H1 (cell line): ENCODE data around the gene OR13A1. TPM values are rescaled to one million over a fixed set of nuclear protein-coding genes. Genes with fewer than 3 reads are reported as not detected.

Experiments used
- CTCF ChIA-PET: fragments of 300-600 bp; sonication (Branson Sonifier 250); formaldehyde crosslinking; loops from one replicate; lab custom pipeline; 2021; ENCODE audit not compliant: partially characterized antibody; lab: Charles Lee
- POLR2A ChIA-PET: fragments of 300-600 bp; sonication (Branson Sonifier 250); formaldehyde crosslinking; loops from one replicate; lab custom pipeline; 2021; ENCODE audit warnings: inconsistent platforms; ENCODE audit not compliant: partially characterized antibody; lab: Charles Lee
- DNase-seq, 2 experiments: peaks; one replicate each; pipeline versions ENCODE4 v3.0.0 to v3.0.0-alpha.2; 2010 to 2022; ENCODE audit warnings: low spot score in 2 of 2, low read depth in 1 of 2, mixed read lengths in 1 of 2
- FAIRE-seq: peaks from 2 replicates; lab custom pipeline; 2011; peaks lifted over from hg19 to GRCh38; lab: Jason Lieb, UNC
- H2AFZ ChIP-seq: 2 replicates; pipeline ENCODE4 v1.8.1; 2012; ENCODE audit warnings: low read length, inconsistent platforms
- H2AK5ac ChIP-seq: 2 replicates; pipeline ENCODE4 v1.6.1; 2013; ENCODE audit warnings: low read depth, low read length
- H2BK120ac ChIP-seq: replicated peaks from 2 replicates; pipeline ENCODE3; 2013; ENCODE audit warnings: low read depth, low read length, inconsistent platforms
- H2BK12ac ChIP-seq: 2 replicates; pipeline ENCODE4 v1.6.1; 2013; ENCODE audit warnings: low read depth, low read length
- H2BK15ac ChIP-seq: 2 replicates; pipeline ENCODE4 v1.6.1; 2013; ENCODE audit warnings: low read length
- H2BK20ac ChIP-seq: 2 replicates; pipeline ENCODE4 v1.6.1; 2013; ENCODE audit warnings: low read length
- H2BK5ac ChIP-seq: 2 replicates; pipeline ENCODE4 v1.6.1; 2013; ENCODE audit warnings: low read depth, low read length
- H3K14ac ChIP-seq: 2 replicates; pipeline ENCODE4 v1.6.1; 2013; ENCODE audit warnings: inconsistent platforms; ENCODE audit not compliant: insufficient read length
- H3K18ac ChIP-seq: 2 replicates; pipeline ENCODE4 v1.6.1; 2013; ENCODE audit warnings: low read length; ENCODE audit errors: extremely low read depth
- H3K23ac ChIP-seq: 2 replicates; pipeline ENCODE4 v1.6.1; 2013; ENCODE audit warnings: inconsistent platforms; ENCODE audit not compliant: insufficient read length
- H3K23me2 ChIP-seq: 2 replicates; pipeline ENCODE4 v1.6.1; 2013; ENCODE audit warnings: low read depth, low read length
- H3K27ac ChIP-seq: 2 replicates; pipeline ENCODE4 v1.6.1; 2011; ENCODE audit warnings: low read depth, low read length, inconsistent platforms
- H3K27me3 ChIP-seq, 4 experiments: replicated peaks in 1 of 4; 1 replicate in 1 of 4; 2 replicates in 3 of 4; pipeline versions ENCODE4 v1.6.1 to v1.8.1; 2011 to 2013; ENCODE audit warnings: low read length in 3 of 4, mild to moderate bottlenecking in 3 of 4, inconsistent platforms in 2 of 4, mixed read lengths in 2 of 4, moderate library complexity in 1 of 4; ENCODE audit not compliant: control insufficient read depth in 3 of 4, insufficient read depth in 3 of 4; ENCODE audit errors: extremely low read depth in 1 of 4
- H3K36me3 ChIP-seq, 4 experiments: 2 replicates each; pipeline versions ENCODE4 v1.6.1 to v1.8.1; 2011 to 2013; ENCODE audit warnings: mild to moderate bottlenecking in 4 of 4, low read length in 3 of 4, moderate library complexity in 2 of 4, control low read depth in 1 of 4, inconsistent platforms in 1 of 4; ENCODE audit not compliant: insufficient read depth in 4 of 4, control insufficient read depth in 2 of 4
- H3K4ac ChIP-seq: replicated peaks from 2 replicates; pipeline ENCODE3; 2013; ENCODE audit warnings: low read length, low read depth, mixed read lengths, inconsistent platforms; ENCODE audit not compliant: insufficient read length
- H3K4me1 ChIP-seq, 4 experiments: replicated peaks in 1 of 4; 1 replicate in 1 of 4; 2 replicates in 3 of 4; pipeline versions ENCODE4 v1.6.1 to v1.8.1; 2011 to 2013; ENCODE audit warnings: low read length in 3 of 4, inconsistent platforms in 2 of 4, mixed read lengths in 1 of 4; ENCODE audit not compliant: insufficient read depth in 4 of 4, control insufficient read depth in 3 of 4
- H3K4me2 ChIP-seq, 2 experiments: 2 replicates each; pipeline versions ENCODE4 v1.6.1 to v1.8.1; 2011 to 2013; ENCODE audit warnings: low read depth in 2 of 2, low read length in 2 of 2, control low read depth in 1 of 2, inconsistent platforms in 1 of 2, mild to moderate bottlenecking in 1 of 2; ENCODE audit not compliant: insufficient read depth in 1 of 2
- H3K4me3 ChIP-seq, 4 experiments: fragments of 200-600, 300-600 bp in 1 of 4; sonication (generic), shearing (Covaris generic), sonication (Bioruptor Twin) in 1 of 4; 2 replicates each; pipeline versions ENCODE4 v1.5.1 to v1.8.1; 2011 to 2016; ENCODE audit warnings: low read length in 4 of 4, low read depth in 3 of 4, control low read depth in 2 of 4, inconsistent platforms in 2 of 4, mild to moderate bottlenecking in 2 of 4, mixed read lengths in 1 of 4, moderate library complexity in 1 of 4; ENCODE audit not compliant: insufficient read depth in 2 of 4; ENCODE audit errors: extremely low read depth in 1 of 4
- H3K56ac ChIP-seq: replicated peaks from 2 replicates; pipeline ENCODE3; 2013; ENCODE audit warnings: low read depth, mild to moderate bottlenecking, mixed read lengths, low read length, inconsistent platforms; ENCODE audit not compliant: insufficient read length
- H3K79me1 ChIP-seq: 2 replicates; pipeline ENCODE4 v1.6.1; 2013; ENCODE audit warnings: low read depth, low read length, control low read depth
- H3K79me2 ChIP-seq, 2 experiments: 2 replicates each; pipeline versions ENCODE4 v1.6.1 to v1.8.1; 2012 to 2013; ENCODE audit warnings: low read length in 2 of 2, mild to moderate bottlenecking in 2 of 2, inconsistent platforms in 1 of 2; ENCODE audit not compliant: insufficient read depth in 2 of 2, control insufficient read depth in 1 of 2
- H3K9ac ChIP-seq, 4 experiments: replicated peaks in 1 of 4; 1 replicate in 1 of 4; 2 replicates in 3 of 4; pipeline versions ENCODE4 v1.6.1 to v1.8.1; 2011 to 2013; ENCODE audit warnings: low read depth in 3 of 4, low read length in 3 of 4, control low read depth in 2 of 4, mild to moderate bottlenecking in 2 of 4, moderate library complexity in 2 of 4, inconsistent platforms in 1 of 4; ENCODE audit errors: extremely low read depth in 1 of 4
- H3K9me3 ChIP-seq, 2 experiments: 2 replicates each; pipeline versions ENCODE4 v1.6.1 to v1.8.1; 2012 to 2013; ENCODE audit warnings: mild to moderate bottlenecking in 2 of 2, moderate library complexity in 2 of 2, control low read depth in 1 of 2, inconsistent platforms in 1 of 2, low read depth in 1 of 2, low read length in 1 of 2, mixed read lengths in 1 of 2; ENCODE audit not compliant: insufficient read depth in 2 of 2
- H4K20me1 ChIP-seq, 2 experiments: replicated peaks in 1 of 2; 2 replicates each; pipeline versions ENCODE3 to v1.8.1; 2011 to 2013; ENCODE audit warnings: inconsistent platforms in 2 of 2, low read length in 2 of 2, mild to moderate bottlenecking in 1 of 2; ENCODE audit not compliant: insufficient read depth in 2 of 2, control insufficient read depth in 1 of 2
- H4K5ac ChIP-seq: 2 replicates; pipeline ENCODE4 v1.6.1; 2013; ENCODE audit warnings: low read length, low read depth, mixed read lengths, inconsistent platforms; ENCODE audit not compliant: insufficient read length
- H4K8ac ChIP-seq: 2 replicates; pipeline ENCODE4 v1.8.0; 2013; ENCODE audit warnings: mild to moderate bottlenecking, moderate library complexity, low read length, inconsistent platforms; ENCODE audit not compliant: insufficient read depth; ENCODE audit errors: extremely low read depth
- H4K91ac ChIP-seq: replicated peaks from 2 replicates; pipeline ENCODE3; 2013; ENCODE audit warnings: low read length, mixed read lengths, inconsistent platforms; ENCODE audit not compliant: insufficient read length
- ASH2L ChIP-seq: fragments of 200-600, 300-600 bp; sonication (generic); IDR thresholded peaks from one replicate; pipeline ENCODE4 v1.7.1; 2017; ENCODE audit warnings: low read length
- BCL11A ChIP-seq, 2 experiments: IDR thresholded peaks; one replicate each; pipeline ENCODE4 v1.6.1; 2011; ENCODE audit warnings: low read depth in 2 of 2, low read length in 2 of 2, mild to moderate bottlenecking in 2 of 2
- CHD1 ChIP-seq: IDR thresholded peaks from 2 replicates; pipeline ENCODE4 v1.6.1; 2012; ENCODE audit warnings: low read depth, low read length, improper control_type of control experiment
- CREB1 ChIP-seq: IDR thresholded peaks from 2 replicates; pipeline ENCODE4 v1.6.1; 2012; ENCODE audit warnings: inconsistent platforms
- CTBP2 ChIP-seq: IDR thresholded peaks from 2 replicates; pipeline ENCODE4 v1.7.0; 2011; ENCODE audit warnings: borderline replicate concordance, mild to moderate bottlenecking, moderate library complexity, mixed read lengths, low read length; ENCODE audit not compliant: insufficient read depth, insufficient read length
- NRF1 ChIP-seq: IDR thresholded peaks from 2 replicates; pipeline ENCODE4 v1.6.1; 2011; ENCODE audit warnings: mild to moderate bottlenecking, low read depth, low read length, improper control_type of control experiment
- POLR2A ChIP-seq, 2 experiments: IDR thresholded peaks; 1 replicate in 1 of 2; 2 replicates in 1 of 2; pipeline ENCODE4 v1.6.1; 2011; ENCODE audit warnings: low read depth in 2 of 2, low read length in 2 of 2, mild to moderate bottlenecking in 2 of 2; ENCODE audit errors: control extremely low read depth in 1 of 2
- RBBP5 ChIP-seq: IDR thresholded peaks from 2 replicates; pipeline ENCODE4 v1.7.1; 2012; ENCODE audit warnings: low read depth, mild to moderate bottlenecking, inconsistent platforms, low read length, moderate library complexity, borderline replicate concordance
- SIRT6 ChIP-seq: IDR thresholded peaks from one replicate; pipeline ENCODE4 v1.7.1; 2012; ENCODE audit warnings: low read length, inconsistent platforms
- SIX5 ChIP-seq: IDR thresholded peaks from 2 replicates; pipeline ENCODE4 v1.6.1; 2011; ENCODE audit warnings: mild to moderate bottlenecking, low read depth, low read length
- USF2 ChIP-seq: IDR thresholded peaks from 2 replicates; pipeline ENCODE4 v1.6.1; 2011; ENCODE audit warnings: low read length, improper control_type of control experiment
- WGBS, 2 experiments: shearing (Covaris generic) in 1 of 2; methylation state at CpG; one replicate each; pipeline versions ENCODE4 v1.1.6 to v1.1.7; 2013 to 2015; ENCODE audit warnings: low lambda C conversion rate in 2 of 2, mixed read lengths in 2 of 2, inconsistent platforms in 1 of 2, low coverage in 1 of 2, missing lambda C conversion rate in 1 of 2; ENCODE audit not compliant: insufficient replicate concordance in 2 of 2, insufficient coverage in 1 of 2, insufficient read length in 1 of 2; ENCODE audit errors: extremely low coverage in 1 of 2, missing lambda C conversion rate in 1 of 2; 5-methylcytosine and 5-hydroxymethylcytosine counted together
- polyA plus RNA-seq, 7 experiments: library from polyadenylated mRNA; depleted of rRNA in 3 of 7; stranded (reverse) in 5 of 7; unstranded in 2 of 7; fragments of >200 nt in 5 of 7; fragments of 200-250 nt in 2 of 7; gene quantifications; 1 replicate in 5 of 7; 2 replicates in 1 of 7; 4 replicates in 1 of 7; pipeline versions ENCODE4 v1.2.1 to v1.2.3, GENCODE V29; 2011 to 2013; ENCODE audit warnings: missing spikeins in 2 of 7, mixed read lengths in 2 of 7
- total RNA-seq: library from RNA; stranded (reverse); fragmentation: NEBNext Ultra II Directional; extraction: Animal tissue kit (Norgen Biotek cat#: 25700); gene quantifications from 2 replicates; pipeline ENCODE4 v1.2.1, GENCODE V29; 2021

Gene OR13A1
- total and polyA plus RNA-seq, 2 of the 8 experiments (the other 6 are each of a cell fraction or from before 2014, with no cell fraction given): 0.53 TPM; not detected in 1

GRCh38 chr10:45354261-45354660 is 38.9 kb upstream of the OR13A1 start:
- Histone ChIP-seq H4K5ac (no peak overlapping the region), H3K36me3 (no peaks in the 10 kb centered on the region), H3K27ac (no peak overlapping the region), H3K27me3 (no peaks in the 10 kb centered on the region), H3K4me3 (no peak overlapping the region), H3K23ac (no peak overlapping the region), H3K56ac (no peak overlapping the region), H2AFZ (no peak overlapping the region), H4K20me1 (no peaks in the 10 kb centered on the region), H3K79me2 (no peaks in the 10 kb centered on the region), H3K14ac (no peak overlapping the region), H2BK12ac (no peak overlapping the region), H3K9ac (no peak overlapping the region), H4K8ac (no peak overlapping the region), H2BK120ac (no peak overlapping the region)
- 75% methylated on average over 3 of the region's 3 CpGs; no CpG with 5 or more reads in 1 of the 2 experiments for WGBS, 2 experiments
- POLR2A ChIA-PET: no interaction called here
- DNase-seq: no peak
- no peak for TF ChIP-seq ASH2L
- TF ChIP-seq CHD1: no peak
- no peak for TF ChIP-seq RBBP5
- TF ChIP-seq USF2: no peak
- TF ChIP-seq POLR2A (IDR thresholded peaks at IDR 0.05; ENCODE audit: control extremely low read depth in 1 of 2, low read depth in 2 of 2, low read length in 2 of 2): no peak
- TF ChIP-seq SIX5: no peak
- no peak for TF ChIP-seq SIRT6
- TF ChIP-seq BCL11A (IDR thresholded peaks at IDR 0.05; ENCODE audit: low read depth in 2 of 2, low read length in 2 of 2): no peak
- TF ChIP-seq NRF1: no peak
- no peak for TF ChIP-seq CREB1
- TF ChIP-seq CTBP2: no peak
- TF ChIP-seq, all 59 proteins: peak for 0
- no peaks in the 10 kb centered on the region for H3K9me3 ChIP-seq
- CTCF ChIA-PET: interaction anchor here (0.8 to 1.7 kb wide), 5 partner anchors 12 to 111 kb away, joined by 3 to 4 read pairs (median 3); no protein-coding TSS in a partner anchor
- no peak for FAIRE-seq
- no peak overlapping the region for H2BK20ac ChIP-seq
- no peak overlapping the region for H3K4me2 ChIP-seq
- H2AK5ac ChIP-seq: no peak overlapping the region
- no peak overlapping the region for H4K91ac ChIP-seq
- no peaks in the 10 kb centered on the region for H3K23me2 ChIP-seq
- H2BK15ac ChIP-seq: no peak overlapping the region
- H3K79me1 ChIP-seq: no peaks in the 10 kb centered on the region
- H3K4ac ChIP-seq: no peak overlapping the region
- no peak overlapping the region for H2BK5ac ChIP-seq
- no peak overlapping the region for H3K18ac ChIP-seq
- H3K4me1 ChIP-seq: peaks cover 0 to 6% (median 3%) of the 10 kb centered on the region in 4 experiments; a peak in 4 of 7 replicates
